GM12891 (cell line): ENCODE data around the gene NOL7.

Experiments
- POLR2A ChIP-seq: IDR thresholded peaks from 2 replicates; pipeline ENCODE4 v1.6.1; 2011; ENCODE audit warnings: low read depth, low read length, control low read depth
- POLR2AphosphoS5 ChIP-seq: IDR thresholded peaks from 2 replicates; pipeline ENCODE4 v1.6.1; 2011; ENCODE audit warnings: low read depth, low read length, control low read depth
- POU2F2 ChIP-seq: IDR thresholded peaks from 2 replicates; pipeline ENCODE4 v1.6.1; 2011; ENCODE audit warnings: low read depth, mild to moderate bottlenecking, control low read depth, low read length, moderate library complexity
- TAF1 ChIP-seq: IDR thresholded peaks from 2 replicates; pipeline ENCODE4 v1.6.1; 2011; ENCODE audit warnings: low read depth, low read length, control low read depth

- no peak for TF ChIP-seq POLR2A
- no peak for TF ChIP-seq POLR2AphosphoS5
- no peak; the same call in 1 of the 2 replicates for TF ChIP-seq POU2F2
- TF ChIP-seq TAF1: no peak
Observed at GRCh38 chr6:13615792-13616120, 621 bp downstream of the NOL7 start.
